ENCODE measurements around the gene PARP6. TPM values are rescaled to one million over a fixed set of nuclear protein-coding genes. Genes with fewer than 3 reads are reported as not detected.

The PARP6 gene
- total and polyA plus RNA-seq, 9 donors, result 44.5 to 97.4 (median 70.0) TPM

DNA sequence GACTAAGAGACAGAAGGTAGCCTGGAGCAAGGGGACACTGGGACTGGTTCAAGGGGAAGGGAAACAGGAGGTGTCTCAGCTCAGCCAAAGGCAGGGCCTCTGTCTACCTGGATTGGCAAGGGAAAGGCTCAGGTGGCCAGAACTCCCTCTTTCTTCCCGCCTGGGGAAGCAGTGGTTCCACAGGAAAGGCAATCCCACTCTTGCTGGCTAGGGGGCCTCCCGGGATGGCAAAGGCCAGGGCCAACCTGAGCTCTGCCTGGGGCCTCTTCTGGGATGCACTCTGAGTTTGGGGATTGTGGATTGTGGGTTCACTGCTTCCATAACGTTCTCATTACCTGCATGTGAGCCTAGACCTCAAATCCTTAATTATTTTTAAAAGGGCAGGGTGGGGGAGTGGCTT lies 13.0 kb upstream of the PARP6 start:
- WGBS, 3 donors, result 40 to 51% (median 50%) methylated on average over 3 of the region's 3 CpGs

GRCh38 chr15:72284781-72285180 lies 12.4 kb upstream of the PARP6 start:
- WGBS, 3 donors, result 88 to 89% (median 89%) methylated on average over 1 of the region's 1 CpG
- DNase-seq, result no peak
- intact Hi-C loops (cut with DNase I), result no loop called here
- Histone ChIP-seq H3K4me3 (no peak overlapping the region), H3K4me1 (ENCODE audit: insufficient read depth) (no peaks in the 10 kb centered on the region), H3K36me3 (no peaks in the 10 kb centered on the region), H3K27me3 (no peaks in the 10 kb centered on the region), H3K27ac (no peak overlapping the region), H3K9me3 (no peaks in the 10 kb centered on the region)
- TF ChIP-seq POLR2A (IDR thresholded peaks at IDR 0.05) (no peak), EP300 (IDR thresholded peaks at IDR 0.05) (no peak), CTCF (IDR thresholded peaks at IDR 0.05) (no peak)

More for the DNA sequence above, 13.0 kb upstream of the PARP6 start:
- H3K27me3 ChIP-seq, result no peaks in the 10 kb centered on the region
- no peaks in the 10 kb centered on the region for H3K9me3 ChIP-seq
- no peak overlapping the region for H3K4me3 ChIP-seq
- H3K27ac ChIP-seq, result no peak overlapping the region
- no peaks in the 10 kb centered on the region for H3K36me3 ChIP-seq
- no peak for DNase-seq
- no peaks in the 10 kb centered on the region for H3K4me1 ChIP-seq (ENCODE audit: insufficient read depth)
- TF ChIP-seq EP300 (IDR thresholded peaks at IDR 0.05), result no peak
- no peak for TF ChIP-seq POLR2A (IDR thresholded peaks at IDR 0.05)
- no peak for TF ChIP-seq CTCF (IDR thresholded peaks at IDR 0.05)
- intact Hi-C loops (cut with DNase I), result no loop called here

DNA sequence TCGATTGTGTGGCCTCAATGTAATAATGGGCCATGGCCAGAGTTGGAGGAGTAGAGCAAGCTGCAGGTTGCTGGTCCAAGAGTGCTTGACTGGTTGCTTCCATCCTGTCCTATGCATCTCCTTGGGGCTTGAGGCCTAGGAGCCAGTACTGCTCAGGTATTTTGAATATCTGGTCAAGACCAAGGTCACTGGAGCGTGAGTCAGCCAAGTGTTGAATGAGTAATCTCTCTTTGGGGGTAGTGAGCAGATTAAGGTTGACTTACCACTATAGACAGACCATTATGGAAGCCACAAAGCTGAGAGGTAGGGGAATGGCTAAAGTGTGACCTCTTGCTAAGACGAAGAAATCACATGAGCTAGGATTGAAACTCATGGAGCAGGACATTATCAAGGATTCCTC lies 9.4 kb upstream of the PARP6 start:
- intact Hi-C loops (cut with DNase I), result no loop called here

GRCh38 chr15:72280751-72281150 lies 8.4 kb upstream of the PARP6 start:
- H3K36me3 ChIP-seq, result no peaks in the 10 kb centered on the region
- WGBS, 3 donors, result 48 to 60% (median 58%) methylated on average over 2 of the region's 2 CpGs
- intact Hi-C loops (cut with DNase I), result no loop called here
- no peak overlapping the region for H3K4me3 ChIP-seq
- no peaks in the 10 kb centered on the region for H3K27me3 ChIP-seq
- no peak for DNase-seq
- H3K27ac ChIP-seq, result no peak overlapping the region
- no peak for TF ChIP-seq CTCF (IDR thresholded peaks at IDR 0.05)
- TF ChIP-seq POLR2A (IDR thresholded peaks at IDR 0.05), result no peak
- no peak for TF ChIP-seq EP300 (IDR thresholded peaks at IDR 0.05)
- no peaks in the 10 kb centered on the region for H3K4me1 ChIP-seq (ENCODE audit: insufficient read depth)
- no peaks in the 10 kb centered on the region for H3K9me3 ChIP-seq

More for the DNA sequence above, 9.4 kb upstream of the PARP6 start:
- Histone ChIP-seq H3K27ac (no peak overlapping the region), H3K9me3 (no peaks in the 10 kb centered on the region), H3K4me3 (no peak overlapping the region), H3K27me3 (no peaks in the 10 kb centered on the region), H3K4me1 (ENCODE audit: insufficient read depth) (no peaks in the 10 kb centered on the region), H3K36me3 (no peaks in the 10 kb centered on the region)
- TF ChIP-seq CTCF (IDR thresholded peaks at IDR 0.05) (no peak), EP300 (IDR thresholded peaks at IDR 0.05) (no peak), POLR2A (IDR thresholded peaks at IDR 0.05) (no peak)
- WGBS, 3 donors, result 76 to 81% (median 77%) methylated on average over 3 of the region's 3 CpGs
- no peak for DNase-seq

All from ovary (tissue), 9 donors.